Activated CD8-positive, alpha-beta memory T cell treated with anti-CD3 and anti-CD28 coated beads, Interleukin-2, amount 50 U/mL, for 24 hours (primary cell): ENCODE data around the gene ALG5.

Source experiments
- DNase-seq: peaks from one replicate; pipeline ENCODE4 v3.0.0-alpha.2; 2020; ENCODE audit errors: extremely low read depth

Gene ALG5

DNA sequence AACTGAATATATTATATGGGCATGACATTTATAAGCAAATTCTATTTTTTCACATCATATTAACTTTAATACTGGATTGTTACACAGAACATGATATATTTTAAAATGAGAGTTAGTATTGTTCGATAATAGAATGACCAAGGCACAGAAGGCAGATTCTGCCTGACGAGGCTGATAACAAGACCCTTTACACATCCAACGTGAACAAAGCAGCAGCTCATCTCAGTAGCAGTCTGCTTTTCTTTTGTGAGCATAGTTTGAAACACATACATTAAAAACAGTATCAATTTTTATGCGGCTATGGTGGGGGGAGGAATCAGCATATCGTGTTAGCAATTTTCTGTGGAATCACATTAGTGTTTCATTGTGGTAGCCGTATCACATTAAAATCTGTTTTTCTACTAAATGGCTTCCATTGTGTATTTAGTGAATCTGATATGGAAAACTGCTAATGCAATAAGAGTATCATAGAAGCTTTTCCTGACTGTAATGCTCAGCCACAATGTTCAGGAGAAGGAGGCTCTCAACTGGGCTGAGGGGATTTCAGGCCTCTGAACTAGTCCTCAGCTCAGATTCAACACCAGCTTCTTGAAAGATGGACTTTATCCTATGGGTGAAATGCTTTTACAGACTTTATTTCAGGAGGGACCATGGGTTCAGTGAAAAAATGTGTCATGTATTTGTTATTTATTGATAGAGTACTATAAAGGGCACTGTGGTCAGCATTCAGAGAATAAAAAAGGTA lies 83.1 kb downstream of the ALG5 start:
- DNase-seq = no peak

DNA sequence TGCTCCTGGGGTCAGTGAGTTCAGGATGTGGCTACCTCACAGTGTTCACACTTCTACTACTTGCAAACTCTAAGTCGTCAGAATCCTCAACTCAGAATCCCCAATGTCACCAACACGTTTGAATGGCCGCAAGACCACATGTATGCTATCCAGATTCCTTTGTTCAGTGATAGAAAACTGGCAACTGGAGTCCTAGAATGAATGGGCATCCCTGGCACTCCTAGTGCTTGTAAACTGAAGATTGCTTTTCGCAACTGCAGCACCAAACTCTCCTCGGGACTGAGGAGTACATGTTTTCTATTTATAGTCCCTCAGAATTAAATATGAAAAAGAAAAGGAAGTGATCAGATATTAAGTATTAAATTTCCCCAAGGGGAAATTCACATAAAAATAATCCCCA lies 84.0 kb downstream of the ALG5 start:
- DNase-seq = no peak

- DNase-seq = no peak
Observed at GRCh38 chr13:36914648-36915047, 84.5 kb downstream of the ALG5 start.

DNA sequence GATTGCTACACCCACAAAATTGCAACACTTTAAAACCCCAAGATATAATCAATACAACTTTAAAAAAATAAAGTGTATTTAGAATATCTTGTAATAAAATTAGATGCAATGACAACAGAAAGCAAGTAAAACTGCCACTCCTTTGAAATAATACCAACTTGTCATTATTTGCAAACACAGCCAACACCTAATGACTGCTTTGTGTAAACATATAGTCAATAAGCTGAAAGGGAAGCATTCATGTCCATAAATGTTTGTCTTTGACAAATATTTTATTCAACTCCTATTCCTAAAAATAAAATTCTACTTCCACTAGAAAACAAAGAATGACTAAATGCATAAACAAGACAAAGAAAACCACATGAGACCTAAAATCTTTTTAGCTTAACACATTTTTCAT lies 85.7 kb downstream of the ALG5 start:
- no peak for DNase-seq

- no peak for DNase-seq
Observed at GRCh38 chr13:36912973-36913372, 86.2 kb downstream of the ALG5 start.

DNA sequence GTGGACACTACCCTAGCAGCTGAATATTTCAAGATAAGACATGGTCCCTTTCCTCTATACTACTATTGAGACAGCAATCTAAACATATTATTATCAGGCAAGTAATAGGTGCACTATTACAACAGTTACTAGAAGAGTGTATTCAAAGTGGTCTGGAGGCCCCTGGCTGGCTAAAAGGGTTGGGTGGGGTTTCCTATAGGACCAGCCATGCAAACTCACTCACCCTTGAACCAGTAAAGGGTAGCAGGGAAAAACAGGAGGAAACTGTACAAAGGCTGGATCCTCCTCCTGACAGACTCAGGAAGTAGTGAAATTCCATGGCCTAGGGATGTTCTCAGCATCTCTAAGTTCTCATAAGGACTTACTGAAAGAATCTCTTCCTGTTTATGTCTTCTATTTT lies 86.8 kb downstream of the ALG5 start:
- DNase-seq = no peak

GRCh38 chr13:36910545-36910944 lies 88.6 kb downstream of the ALG5 start:
- no peak for DNase-seq

DNA sequence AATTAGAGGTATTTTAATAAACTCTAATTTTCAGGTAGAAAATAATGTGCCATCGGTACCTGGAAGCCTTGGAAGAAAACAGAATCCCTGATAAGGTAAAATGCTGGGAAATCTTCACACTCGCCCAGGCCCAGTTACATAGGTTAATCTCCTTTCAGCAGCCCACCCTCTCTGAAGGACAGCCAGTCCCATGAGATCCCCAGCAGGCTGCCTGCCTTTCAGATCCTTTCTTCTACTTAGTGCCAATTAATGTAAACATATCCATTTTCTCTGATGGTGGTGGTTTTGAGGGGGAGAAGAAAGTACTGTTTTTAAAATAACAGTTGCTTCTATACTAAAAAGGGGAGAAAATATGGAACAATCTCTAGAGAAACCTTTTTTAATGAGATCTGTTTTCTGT lies 91.3 kb downstream of the ALG5 start:
- DNase-seq = no peak

- no peak for DNase-seq
Observed at GRCh38 chr13:36907266-36907665, 91.9 kb downstream of the ALG5 start.

DNA sequence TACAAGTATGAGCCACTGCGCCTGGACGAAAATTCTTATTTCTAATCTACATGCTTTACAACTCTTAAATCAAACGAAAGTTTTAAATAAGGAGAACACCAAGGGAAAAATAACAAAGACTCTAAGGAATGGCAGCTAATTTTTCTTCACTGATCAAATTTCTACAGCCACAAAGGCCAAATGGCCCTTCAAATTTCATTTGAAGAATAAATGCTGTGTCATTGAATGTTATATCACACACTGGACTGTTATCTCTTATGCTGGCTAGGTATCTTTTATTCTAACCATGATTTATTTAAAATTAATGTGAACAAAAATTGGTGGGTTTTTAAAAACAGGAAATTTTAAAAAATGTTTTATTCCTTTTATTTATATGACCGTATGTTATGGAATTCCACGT lies 93.2 kb downstream of the ALG5 start:
- no peak for DNase-seq

GRCh38 chr13:36903925-36904595 lies 95.1 kb downstream of the ALG5 start:
- no peak for DNase-seq
